Measurements from ENCODE around the gene KCNQ1.

KCNQ1 gene

GRCh38 chr11:2691991-2692875 lies 247.4 kb downstream of the KCNQ1 start:
- no peak for DNase-seq

- DNase-seq = no peak
Observed at GRCh38 chr11:2693271-2694261, 248.8 kb downstream of the KCNQ1 start.

- DNase-seq = no peak
Observed at GRCh38 chr11:2694495-2694894, 249.7 kb downstream of the KCNQ1 start.

DNA sequence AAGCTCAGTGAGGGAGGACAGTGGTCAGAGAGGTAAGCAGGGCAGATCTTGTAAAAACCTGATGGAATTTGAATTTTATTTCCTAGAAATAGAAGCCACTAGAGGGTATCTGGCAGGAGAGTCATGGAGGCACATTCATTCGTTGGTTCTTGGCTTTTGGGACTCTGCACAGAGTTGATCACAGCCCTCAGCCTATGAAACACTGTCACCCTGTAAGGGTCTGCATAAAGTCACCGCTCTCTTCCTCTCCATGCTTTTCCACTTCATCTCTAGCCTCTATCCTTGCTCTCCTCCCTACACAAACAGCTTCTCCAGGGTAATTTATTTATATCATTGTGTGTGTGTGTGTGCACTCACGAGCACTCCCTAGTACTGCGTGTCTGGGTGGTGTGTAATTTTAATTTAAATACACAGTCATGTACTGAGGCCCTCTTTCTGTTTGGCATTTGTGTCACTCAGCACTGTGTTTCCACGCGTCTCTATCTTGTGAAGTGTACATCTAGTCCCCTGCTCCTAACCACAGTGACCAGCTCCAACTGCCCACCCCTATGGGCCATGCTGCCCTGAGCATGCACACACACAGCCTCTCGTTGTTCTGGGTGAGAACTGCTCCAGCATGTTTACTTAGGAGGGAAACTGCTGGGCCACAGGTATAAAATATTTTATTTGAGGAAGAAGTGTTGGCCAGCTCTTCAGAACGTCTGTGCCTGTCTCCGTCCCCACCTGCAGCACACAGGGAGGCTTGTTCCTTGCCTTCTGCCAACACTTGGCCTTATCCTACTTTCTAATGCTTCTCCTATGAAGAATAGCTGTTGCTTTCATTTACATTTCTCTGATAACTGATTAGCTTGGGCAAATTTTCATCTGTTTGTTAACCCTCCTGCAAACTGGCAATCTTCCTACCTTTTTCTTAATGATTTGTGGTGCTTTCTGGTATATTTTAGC lies 250.5 kb downstream of the KCNQ1 start:
- DNase-seq = no peak

DNA sequence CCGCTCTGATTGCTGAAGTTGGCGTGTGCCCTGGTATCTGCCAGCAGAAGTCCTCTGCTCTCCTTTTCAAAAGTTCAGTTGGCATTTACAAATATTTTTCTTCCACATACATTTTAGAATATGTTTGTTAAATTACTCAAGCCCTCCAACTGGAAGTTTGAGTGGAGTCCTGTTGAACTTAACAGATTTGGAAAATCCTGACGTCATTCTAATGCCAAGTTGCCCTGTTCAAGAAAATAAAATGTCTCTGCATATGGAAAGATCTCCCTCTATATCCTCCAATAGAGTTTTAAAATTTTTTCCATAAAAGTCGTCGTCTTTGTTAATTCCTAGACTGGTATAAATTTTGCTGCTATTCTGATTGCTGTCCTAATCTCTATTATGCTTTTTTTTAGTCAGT lies 251.6 kb downstream of the KCNQ1 start:
- DNase-seq = no peak

DNA sequence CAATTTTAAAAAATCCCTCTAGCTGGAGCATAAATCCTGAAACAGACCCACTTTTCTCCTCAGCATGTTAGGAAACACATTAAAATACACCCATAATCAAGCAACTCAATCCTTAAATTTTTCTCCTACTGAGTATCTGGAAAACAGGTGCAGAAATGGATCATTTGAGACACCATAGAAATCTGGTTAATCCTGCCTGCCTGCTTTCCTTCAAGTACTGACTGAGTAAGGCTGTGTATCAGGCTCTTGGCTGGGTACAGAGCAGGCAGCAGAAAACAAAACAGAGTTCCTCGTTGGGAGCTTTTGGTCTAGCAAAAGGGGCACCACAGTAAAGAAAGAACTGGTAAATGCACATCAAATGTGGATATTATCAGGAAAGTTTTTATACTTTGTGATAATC lies 253.1 kb downstream of the KCNQ1 start:
- no peak for DNase-seq

DNA sequence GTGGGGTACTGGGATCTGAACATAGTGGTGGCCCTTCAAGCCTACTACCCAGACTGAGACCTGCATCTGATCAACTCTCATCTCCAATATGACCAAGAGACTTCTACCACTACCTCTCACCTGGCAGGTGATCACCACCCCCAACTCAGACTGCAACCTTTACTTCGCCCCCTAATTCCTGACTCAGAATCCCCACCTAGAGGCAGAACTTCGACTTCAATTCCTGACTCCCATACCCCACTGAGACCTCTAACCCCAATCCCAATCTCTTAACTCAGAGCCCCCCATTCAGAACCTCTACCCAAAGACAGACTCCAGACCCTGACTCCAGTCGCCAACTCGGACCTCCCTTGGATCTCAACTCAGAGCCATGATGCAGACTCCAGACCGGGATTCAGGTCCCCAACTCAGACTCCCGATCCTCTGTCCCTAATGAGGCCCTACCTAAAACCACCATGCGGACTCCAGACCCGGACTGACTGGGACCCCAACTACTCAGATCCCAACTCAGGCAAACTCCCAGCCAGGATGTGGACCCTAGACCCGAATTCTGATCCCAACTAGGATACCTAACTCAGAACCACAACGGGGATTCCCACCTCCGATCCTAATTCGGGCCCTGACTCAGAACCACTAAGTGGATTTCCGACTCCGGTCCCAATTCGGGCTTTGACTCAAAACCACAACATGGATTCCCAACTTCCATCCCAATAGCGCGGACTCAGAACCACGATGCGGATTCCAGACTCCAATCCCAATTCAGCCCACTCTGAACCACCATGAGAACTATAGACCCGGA lies 253.8 kb downstream of the KCNQ1 start:
- no peak for DNase-seq

DNA sequence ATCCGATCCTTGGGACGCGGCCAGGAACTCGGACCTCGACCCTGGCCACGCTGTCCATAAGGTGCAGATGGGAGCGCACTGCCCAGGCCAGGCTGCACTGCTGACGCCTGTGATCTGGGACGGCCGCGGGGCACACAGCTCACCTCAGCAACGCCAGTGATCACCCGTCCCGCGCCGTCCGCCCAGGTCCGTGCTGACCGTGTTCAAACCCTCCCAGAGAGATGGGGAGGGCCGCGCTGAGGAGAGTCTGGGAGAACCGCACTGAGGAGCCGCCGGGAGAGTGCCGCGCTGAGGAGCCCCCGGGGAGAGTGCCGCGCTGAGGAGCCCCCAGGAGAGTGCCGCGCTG lies 254.3 kb downstream of the KCNQ1 start:
- DNase-seq = no peak

DNA sequence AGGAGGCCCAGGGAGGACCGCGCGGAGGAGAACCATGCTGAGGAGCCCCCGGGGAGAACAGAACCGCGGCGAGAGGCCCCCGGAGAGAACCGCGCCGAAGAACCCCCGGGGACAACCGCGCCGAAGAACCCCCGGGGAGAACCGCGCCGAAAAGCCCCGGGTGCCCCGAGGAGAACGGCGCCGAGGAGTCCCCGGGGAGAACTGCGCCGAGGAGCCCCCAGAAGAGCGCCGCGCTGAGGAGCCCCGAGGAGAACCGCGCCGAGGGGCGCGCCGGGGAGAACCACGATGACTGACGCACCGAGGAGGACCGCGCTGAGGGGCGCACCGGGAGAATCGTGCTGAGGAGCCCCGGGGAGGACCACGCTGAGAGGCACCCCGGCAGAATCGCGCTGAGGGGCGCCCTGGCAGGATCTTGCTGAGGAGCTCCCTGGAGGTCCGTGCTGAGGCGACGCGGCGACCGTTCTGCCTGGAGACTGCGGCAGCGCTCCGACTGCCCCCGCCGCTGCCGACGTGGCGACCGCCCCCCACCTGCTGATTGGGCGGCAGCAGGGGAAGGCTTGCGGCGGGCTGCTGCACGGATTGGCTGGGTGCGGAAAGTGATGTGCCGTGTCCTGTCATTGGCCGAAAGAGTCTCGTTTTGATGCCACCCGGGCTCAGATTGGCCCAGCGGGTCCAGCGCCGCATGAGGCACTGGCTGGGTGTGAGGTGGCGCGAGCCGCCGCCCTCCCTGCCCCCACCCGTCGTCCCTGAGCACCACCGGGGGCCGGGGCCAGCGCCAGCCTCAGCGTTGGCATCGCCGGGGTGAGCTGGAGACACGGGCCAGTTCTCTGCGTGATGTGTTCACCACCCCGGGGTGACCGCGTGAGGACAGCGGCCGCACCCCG lies 255.0 kb downstream of the KCNQ1 start, which contains the start of gene KCNQ1OT1:
Gene KCNQ1OT1, minus strand, starts transcription at position 464 of the 884 bp plus-strand sequence.
- peak; percentile 78 for DNase-seq

- peak; percentile 22 for DNase-seq
Observed at GRCh38 chr11:2700415-2701211, 255.8 kb downstream of the KCNQ1 start.

DNA sequence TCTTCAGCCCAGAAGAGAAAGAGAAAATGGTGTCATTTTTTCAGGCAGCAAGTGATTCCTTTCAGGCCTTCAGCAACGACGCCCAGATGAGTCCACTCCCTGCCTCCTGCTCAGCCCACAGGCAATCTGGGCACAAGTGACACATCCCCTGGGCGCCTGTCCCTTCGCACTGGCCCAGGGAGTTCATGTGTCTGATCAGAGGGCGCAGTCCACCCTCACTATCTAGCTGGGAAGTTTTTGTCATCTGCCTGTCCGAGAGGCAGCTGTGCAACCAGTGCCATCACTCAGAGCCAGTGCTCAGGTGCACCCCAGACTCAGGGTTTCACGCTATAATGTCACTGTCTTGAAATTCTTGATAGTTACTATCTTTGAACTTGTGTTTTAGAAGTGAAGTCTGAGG lies 256.4 kb downstream of the KCNQ1 start:
- no peak for DNase-seq

DNA sequence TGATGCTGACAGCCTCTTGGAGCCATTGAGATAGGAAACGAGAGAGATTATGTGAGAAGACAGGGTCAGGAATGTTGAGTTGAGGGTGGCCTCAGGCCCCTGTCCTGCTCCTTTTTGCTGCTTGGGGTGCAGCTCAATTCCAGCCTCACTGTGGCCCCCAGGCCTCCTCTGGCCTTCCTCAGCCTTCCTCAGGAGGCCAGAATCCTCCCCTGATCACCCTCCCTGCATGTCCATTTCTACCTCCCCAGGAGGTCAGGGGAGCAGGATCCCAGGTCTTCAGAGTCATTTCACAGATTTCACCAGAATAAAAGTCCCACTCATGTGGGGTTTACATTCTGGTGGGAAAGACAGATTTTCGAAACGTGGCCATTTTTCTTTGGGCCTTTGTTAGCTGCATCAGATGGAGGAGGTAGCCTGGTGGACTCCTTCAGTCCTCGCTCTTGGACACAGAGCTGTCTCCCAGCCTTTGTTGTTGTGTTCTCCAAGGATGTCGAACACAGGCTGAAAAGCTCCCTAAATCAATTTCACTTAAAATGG lies 257.2 kb downstream of the KCNQ1 start:
- no peak for DNase-seq

DNA sequence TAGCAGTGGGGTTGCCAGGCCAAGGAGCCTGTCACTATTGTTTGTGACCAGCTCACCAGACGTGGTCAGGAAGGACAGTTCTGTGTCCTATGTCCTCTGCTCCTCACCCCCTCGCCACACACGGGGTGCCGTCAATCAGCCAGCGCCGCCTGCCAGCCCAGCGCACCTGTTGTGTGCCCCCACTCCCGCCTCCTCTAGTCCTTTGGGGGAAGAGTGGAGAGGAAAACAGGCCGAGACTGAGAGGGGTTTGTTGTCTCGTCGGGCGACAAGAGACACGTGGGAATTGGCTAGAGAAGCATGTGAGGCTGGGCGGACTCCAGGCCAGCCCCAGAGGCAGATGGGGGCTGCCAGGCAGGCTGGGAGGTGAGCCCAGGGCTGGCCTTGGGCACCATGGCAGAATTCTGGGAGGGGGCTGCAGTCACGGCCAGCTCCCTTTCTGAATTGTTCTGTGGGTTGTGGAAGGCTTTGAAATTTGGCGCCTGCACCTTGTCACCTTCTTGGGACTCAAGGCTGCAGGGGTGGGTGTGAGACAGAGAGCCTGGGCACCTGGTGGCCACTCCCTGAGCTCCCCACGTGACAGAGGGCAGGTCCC lies 258.1 kb downstream of the KCNQ1 start:
- no peak for DNase-seq

GRCh38 chr11:2703363-2704141 lies 258.7 kb downstream of the KCNQ1 start:
- no peak for DNase-seq

- no peak for DNase-seq
Observed at GRCh38 chr11:2704356-2704755, 259.5 kb downstream of the KCNQ1 start.

- DNase-seq = no peak
Observed at GRCh38 chr11:2704896-2705606, 260.2 kb downstream of the KCNQ1 start.

- DNase-seq = no peak
Observed at GRCh38 chr11:2706321-2706720, 261.5 kb downstream of the KCNQ1 start.

Measured in activated gamma-delta T cell (primary cell).